Measurements from ENCODE around the gene SOHLH1.

Gene SOHLH1

DNA sequence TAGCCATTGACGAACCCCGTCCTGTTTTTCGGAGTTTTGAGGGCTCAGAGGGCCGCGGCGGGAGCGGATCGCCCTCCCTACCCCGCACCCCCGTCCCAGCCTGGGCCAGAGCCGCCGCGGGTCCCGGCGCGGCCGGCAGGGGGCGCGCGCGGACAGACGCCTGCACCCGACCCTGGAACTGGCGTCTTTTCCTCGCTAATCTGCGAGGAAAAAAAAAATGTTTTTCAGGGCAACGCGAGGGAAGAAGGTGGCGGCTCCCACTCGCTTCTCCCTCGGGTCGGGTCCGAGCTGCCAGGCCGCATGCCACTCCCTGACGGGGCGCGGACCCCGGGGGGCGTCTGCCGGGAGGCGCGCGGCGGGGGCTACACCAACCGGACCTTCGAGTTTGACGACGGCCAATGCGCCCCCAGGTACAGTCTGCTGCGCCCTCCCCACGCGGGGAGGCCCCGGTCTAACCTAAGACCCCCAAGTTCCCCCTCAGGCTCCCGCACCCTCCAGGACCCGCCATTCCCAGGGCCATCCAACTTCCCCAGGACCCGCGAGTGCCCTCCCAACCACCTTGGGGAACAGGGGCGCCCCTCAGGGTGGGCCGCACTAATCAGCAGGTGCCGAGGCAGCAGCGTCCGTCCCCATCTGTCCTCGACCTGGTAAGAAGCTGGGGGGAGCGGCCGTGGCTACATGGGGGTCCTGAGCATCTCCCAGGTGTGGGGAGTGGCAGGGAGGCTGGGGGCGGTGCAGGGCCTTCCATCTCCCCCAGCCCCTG, 2.9 kb upstream of the SOHLH1 start, which contains the start of gene KCNT1:
Gene KCNT1 (plus strand): TSS at position 227 of the 763 bp plus-strand sequence. CDS start 74 bp downstream, at position 301.
- DNase-seq, result no peak

- no peak for DNase-seq
Measured at GRCh38 chr9:135701067-135701958, 2.0 kb upstream of the SOHLH1 start.

- no peak for DNase-seq
Measured at GRCh38 chr9:135700525-135700924, 1.2 kb upstream of the SOHLH1 start.

- DNase-seq, result no peak
Measured at GRCh38 chr9:135698767-135699166, 514 bp downstream of the SOHLH1 start.

DNA sequence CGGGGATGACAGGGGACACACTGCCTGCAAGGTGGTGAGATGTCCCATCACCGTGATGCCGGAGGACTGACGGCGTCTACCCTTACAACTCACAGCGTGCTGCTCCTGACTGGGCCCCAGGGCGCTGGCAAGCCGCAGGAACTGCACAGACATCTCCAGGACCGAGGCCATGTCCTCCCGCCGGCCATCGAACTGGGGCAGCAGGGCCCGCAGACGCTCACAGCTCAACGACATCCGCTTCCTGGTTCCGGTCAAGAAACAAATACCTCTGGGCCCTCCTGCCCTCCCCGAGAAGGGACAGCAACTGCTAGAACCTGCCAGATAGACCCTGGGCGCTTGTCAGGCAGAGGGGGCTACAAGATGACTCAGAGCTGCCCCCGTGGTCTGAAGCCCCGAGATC, 1.0 kb downstream of the SOHLH1 start:
- no peak for DNase-seq

- DNase-seq, result no peak
Measured at GRCh38 chr9:135697226-135697625, 2.1 kb downstream of the SOHLH1 start.

DNA sequence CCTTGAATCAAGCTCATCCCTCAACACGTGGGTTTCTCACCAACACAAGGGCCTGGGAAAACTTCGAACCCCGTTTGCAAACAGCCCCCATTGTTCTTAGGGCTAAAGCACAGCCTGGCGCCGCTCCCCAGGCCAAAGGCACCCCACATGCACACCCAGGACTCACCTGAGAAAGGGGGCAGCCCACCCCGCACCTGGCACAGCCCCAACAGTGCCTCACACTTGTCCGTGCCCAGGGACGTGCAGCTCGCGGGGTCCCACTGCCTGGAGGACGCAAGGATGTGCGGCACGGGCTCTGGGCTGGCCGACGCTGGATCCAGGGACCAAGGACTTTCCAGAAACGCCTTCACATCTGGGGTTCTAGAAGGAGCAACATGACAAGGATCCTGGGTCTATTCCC, 2.8 kb downstream of the SOHLH1 start:
- DNase-seq, result no peak

DNA sequence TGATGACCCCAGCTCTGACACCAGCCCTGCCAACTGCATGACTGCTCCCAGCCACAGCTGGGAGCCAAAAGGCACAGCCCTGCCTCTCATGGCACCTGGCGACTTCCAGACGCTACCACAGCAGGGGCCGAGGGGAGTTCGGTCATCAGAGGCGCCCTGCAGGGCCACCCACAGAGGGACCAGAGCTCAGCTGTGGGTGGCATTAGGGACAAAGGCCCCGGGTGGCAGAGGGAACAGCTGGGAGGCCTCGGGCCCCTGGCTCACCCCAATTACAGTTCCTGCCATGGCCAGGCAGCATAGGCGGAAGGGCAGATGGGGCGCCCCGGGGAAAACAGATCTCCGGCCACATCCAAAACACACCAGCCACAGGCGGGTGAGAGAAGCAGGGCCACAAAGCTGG, 3.6 kb downstream of the SOHLH1 start:
- no peak for DNase-seq

DNA sequence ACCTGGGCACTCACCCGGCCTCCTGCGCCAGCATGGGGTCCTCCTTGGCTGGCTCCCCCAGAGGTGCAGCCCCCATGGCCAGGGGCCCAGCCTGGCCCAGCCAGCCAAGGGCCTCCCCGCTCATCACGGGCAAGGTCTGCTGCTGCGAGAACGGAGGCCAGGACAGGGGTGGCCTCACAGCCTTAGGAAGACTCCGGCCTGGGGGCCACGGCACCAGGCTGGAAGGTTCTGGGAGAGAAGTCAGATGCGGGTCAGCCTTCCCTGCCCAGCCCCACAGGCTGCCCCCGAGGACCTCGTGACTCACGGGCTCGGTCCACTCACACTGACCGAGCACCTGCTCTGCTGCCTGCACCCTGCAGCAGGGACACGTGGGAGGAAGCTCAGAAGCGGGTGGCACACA, 4.2 kb downstream of the SOHLH1 start:
- DNase-seq, result no peak

DNA sequence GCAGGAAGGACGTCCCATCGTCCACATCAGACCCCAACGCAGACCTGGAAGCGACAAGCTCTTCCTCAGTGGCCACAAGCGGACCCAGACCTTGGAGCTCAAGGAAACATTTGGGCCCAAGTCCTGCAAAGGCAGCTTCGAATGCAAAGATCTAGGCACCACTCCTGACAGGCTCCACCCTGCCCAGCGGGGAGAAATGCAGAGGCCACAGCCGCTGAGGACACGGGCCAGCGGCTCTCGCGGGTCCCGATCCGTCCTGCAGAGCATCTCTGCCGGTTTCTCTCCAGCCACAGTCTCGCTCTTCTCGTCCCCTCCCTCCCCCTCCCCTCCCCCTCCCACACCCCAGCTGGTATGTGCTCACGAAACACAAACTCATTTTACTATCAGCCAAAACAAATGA, 4.9 kb downstream of the SOHLH1 start:
- no peak for DNase-seq

DNA sequence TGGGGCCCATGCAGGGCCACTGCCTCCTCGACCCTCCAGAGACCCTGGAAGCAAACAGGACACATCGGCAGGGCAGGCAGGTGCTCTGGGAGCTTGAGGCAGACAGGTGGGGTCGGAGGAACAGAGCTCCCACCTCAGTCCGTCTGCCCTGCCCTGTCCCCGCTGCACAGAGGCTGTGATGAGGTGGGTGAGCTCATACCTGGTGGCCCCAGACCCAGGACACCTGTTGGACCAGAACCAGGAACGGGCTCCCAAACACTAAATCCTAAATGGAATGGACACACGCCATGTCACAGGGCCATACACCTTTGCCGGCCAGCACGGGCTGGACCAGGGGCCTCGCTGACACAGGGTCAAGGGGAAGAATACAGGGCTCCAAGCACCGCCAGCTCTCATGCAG, 5.5 kb downstream of the SOHLH1 start:
- DNase-seq, result no peak

- no peak for DNase-seq
Measured at GRCh38 chr9:135693265-135693664, 6.0 kb downstream of the SOHLH1 start.

- no peak for DNase-seq
Measured at GRCh38 chr9:135692410-135692809, 6.9 kb downstream of the SOHLH1 start.

- no peak for DNase-seq
Measured at GRCh38 chr9:135690836-135691570, 8.3 kb downstream of the SOHLH1 start.

GRCh38 chr9:135689011-135689410, 10.3 kb downstream of the SOHLH1 start:
- no peak for DNase-seq

DNA sequence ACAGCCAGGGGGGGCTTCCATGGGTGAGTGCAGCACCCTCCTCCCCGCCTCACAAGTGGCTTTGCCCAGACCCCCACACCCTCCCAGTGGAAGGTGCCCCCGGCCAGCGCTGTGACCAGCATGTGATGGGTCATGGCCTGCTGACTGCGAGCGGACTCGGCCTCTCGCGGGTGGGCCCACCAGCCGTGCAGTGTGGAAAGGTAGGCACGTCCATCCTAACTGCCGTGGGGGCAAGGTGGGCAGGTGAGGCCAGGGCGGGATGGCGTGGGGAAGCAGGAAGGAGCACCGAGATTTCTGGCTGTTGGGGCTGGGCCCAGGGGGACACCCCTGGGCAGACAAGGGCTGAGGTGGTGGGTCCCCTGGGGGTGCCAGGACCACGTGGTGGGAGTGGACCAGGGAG, 12.1 kb downstream of the SOHLH1 start:
- no peak for DNase-seq

- no peak for DNase-seq
Measured at GRCh38 chr9:135684691-135685090, 14.6 kb downstream of the SOHLH1 start.

DNA sequence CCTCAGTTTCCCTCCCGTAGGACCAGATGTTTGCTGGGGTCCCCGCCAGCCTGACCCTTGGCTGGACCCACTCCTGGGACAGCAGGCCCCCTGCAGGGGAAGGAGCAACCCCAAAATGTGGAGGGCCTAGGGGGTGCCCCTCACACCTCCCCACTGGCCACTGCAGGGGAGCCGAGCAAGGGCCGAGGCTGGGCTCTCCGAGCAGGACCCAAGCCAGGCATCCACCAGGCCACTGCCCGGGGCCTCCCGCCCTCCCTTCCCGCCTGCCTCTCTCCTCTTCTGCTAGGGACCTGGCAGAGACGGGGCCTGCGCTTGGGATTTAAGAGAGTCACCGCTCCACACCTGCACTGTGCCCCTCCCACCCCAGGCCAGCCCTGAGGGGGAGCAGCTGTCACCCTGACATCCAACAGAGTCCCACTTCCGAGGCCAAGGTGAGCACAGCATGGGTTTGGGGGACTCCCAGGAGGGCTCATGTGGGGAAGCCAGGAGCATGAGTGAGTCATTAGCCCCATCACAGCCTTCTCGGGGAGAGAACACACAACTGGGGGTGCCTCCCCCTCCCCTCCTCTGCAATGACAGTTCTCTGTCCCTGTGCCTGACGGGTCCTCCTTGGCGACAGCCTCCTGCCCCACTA, 15.8 kb downstream of the SOHLH1 start:
- no peak for DNase-seq

DNA sequence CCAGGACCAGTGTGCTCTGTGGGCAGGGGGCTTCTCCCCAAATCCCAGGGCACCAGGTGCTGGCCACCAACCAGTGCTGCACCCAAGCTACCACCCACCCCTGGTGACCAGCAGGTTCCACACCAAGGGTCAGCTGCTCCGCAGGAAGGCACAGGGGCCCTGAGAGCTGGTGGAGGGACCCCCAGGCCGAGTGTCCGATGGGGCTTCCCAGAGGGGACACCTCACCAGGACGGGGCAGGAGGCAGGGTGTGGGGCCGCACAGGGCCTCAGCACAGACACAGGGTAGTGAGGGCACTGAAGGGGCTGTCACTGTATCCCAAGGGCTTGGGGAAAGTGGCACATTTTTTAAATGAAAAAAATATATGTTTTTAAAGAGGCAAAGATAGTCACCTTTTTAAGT, 18.1 kb downstream of the SOHLH1 start:
- no peak for DNase-seq

GRCh38 chr9:135680056-135680455, 19.2 kb downstream of the SOHLH1 start:
- DNase-seq, result no peak

DNA sequence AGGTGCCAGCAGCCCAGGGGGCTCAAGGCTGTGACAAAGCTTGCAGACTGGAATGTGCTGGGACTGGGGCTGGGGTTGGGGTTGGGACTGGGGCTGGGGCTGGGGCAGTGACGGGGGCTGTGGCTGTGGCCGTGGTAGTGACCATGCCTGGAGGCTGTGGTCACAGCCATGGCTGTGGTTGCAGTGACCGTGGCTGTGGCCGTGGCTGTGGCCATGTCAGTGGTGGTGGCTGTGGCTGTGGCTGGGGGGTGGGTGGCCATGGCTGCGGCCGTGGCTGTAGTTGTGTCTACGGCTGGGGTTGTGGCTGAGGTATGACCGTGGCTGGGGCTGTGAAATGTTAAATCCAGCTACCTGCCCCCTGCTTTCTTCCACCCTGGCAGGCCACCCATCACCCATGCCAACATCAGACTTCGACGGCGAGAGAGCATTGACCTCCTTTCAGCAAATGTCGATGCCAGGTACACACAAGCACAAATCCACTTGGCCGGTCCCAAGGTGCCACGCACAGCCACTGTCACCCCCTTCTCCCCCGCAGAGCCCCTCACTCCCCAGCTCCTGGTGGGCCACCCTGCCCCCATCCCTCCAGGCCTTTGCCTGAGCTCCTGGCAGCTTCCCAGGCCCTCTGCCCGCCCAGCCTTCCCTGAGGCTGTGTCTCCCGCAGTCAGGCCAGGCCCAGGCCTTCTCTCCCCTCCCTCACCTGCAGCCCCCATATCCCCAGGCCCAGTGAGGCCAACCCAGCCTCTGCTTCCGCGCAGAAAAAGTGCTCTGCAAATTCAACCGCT, 20.9 kb downstream of the SOHLH1 start:
- no peak for DNase-seq

- no peak for DNase-seq
Measured at GRCh38 chr9:135677641-135678168, 21.6 kb downstream of the SOHLH1 start.

Data from SHP77 treated with DMSO at 0.1 percent for 48 hours (cell line).